Fibroblast of lung (primary cell): ENCODE results near the gene EEF2K.

Experiments used
- EZH2 ChIP-seq: IDR thresholded peaks from 2 replicates; pipeline ENCODE4 v1.5.1; 2012; ENCODE audit warnings: low read length, control low read depth, mild to moderate bottlenecking; ENCODE audit errors: missing control alignments
- TF ChIP-seq, protein P1 (sequence below), 2 donors: IDR thresholded peaks in 1 of 2; conservative IDR thresholded peaks in 1 of 2; 1 replicate in 1 of 2; 2 replicates in 1 of 2; pipeline ENCODE4 v1.5.1; 2011 to 2012; ENCODE audit warnings: low read length in 2 of 2, control low read depth in 1 of 2, inconsistent platforms in 1 of 2, low read depth in 1 of 2, mild to moderate bottlenecking in 1 of 2

DNA sequence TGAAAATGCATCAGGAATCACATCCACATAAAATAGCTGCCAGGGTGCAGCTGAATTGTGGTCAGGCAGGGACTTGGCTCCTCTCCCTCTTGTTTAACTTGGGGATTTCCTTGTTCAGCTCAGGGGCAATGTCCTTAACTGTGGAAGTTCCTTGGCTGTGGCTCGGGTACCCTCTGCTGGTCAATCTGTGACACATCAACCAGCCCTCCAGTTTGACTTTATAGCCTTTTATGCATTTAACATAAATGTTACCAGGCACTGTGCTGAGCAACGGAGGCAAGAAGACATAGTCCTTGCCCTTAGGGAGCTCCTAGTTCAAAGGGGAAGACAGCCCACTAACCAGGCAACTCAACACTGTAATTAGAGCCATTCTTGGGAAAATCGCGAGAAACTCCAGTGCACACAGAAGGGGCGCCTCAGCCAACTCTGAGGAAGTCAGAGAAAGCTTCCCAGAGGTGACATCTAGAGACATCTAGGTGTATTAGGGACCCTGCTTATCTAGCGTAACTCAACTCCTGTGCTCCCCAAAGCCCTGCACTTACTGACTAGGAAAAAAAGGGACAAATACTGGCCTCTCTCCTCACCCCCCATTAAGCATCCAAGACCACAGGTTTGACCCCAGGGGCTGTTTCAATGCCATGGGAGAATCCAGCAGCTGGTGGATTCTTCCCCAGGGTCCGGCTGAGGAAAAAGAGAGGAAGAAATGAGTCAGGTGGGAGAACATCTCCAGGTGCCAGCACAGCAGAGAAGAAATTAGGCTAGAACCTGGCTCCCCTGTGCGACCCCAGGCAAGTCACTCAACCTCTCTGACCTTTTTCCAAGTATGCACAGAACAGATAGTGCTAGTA, 17.3 kb upstream of the EEF2K start:
- TF ChIP-seq, protein P1, sequence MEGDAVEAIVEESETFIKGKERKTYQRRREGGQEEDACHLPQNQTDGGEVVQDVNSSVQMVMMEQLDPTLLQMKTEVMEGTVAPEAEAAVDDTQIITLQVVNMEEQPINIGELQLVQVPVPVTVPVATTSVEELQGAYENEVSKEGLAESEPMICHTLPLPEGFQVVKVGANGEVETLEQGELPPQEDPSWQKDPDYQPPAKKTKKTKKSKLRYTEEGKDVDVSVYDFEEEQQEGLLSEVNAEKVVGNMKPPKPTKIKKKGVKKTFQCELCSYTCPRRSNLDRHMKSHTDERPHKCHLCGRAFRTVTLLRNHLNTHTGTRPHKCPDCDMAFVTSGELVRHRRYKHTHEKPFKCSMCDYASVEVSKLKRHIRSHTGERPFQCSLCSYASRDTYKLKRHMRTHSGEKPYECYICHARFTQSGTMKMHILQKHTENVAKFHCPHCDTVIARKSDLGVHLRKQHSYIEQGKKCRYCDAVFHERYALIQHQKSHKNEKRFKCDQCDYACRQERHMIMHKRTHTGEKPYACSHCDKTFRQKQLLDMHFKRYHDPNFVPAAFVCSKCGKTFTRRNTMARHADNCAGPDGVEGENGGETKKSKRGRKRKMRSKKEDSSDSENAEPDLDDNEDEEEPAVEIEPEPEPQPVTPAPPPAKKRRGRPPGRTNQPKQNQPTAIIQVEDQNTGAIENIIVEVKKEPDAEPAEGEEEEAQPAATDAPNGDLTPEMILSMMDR (conservative IDR thresholded peaks at IDR 0.05 in 1 of 2, IDR thresholded peaks at IDR 0.05 in 1 of 2; ENCODE audit: low read depth in 1 of 2, low read length in 2 of 2) = peak; percentile 89 to 91
- no peak for TF ChIP-seq EZH2
